Body of pancreas (tissue), 4 donors: ENCODE measurements around the gene SH2D5. TPM values are rescaled to one million over a fixed set of nuclear protein-coding genes. Genes with fewer than 3 reads are reported as not detected.

ENCODE experiments used
- ATAC-seq: fragments of 150-250 bp; one replicate; pipeline ENCODE4 v1.9.1; 2016
- DNase-seq, 4 donors: peaks; one replicate each; pipeline ENCODE4 v3.0.0-alpha.2; 2019
- H3K27ac ChIP-seq, 4 donors: fragments of 200-600 bp; sonication (generic); 1 replicate in 3 of 4; 2 replicates in 1 of 4; pipeline versions ENCODE4 v1.5.1 to v1.6.1; 2016 to 2019; ENCODE audit warnings: mild to moderate bottlenecking in 1 of 4, mixed read lengths in 1 of 4, moderate library complexity in 1 of 4
- H3K27me3 ChIP-seq, 2 donors: fragments of 200-600 bp; sonication (generic); one replicate each; pipeline ENCODE4 v1.6.0; 2016; ENCODE audit warnings: mild to moderate bottlenecking in 1 of 2
- H3K36me3 ChIP-seq, 2 donors: fragments of 200-600 bp; sonication (generic); replicated peaks in 1 of 2; 2 replicates each; pipeline ENCODE4 v1.5.1; 2016; ENCODE audit warnings: low read depth in 2 of 2; ENCODE audit not compliant: insufficient read depth in 1 of 2
- H3K4me1 ChIP-seq: fragments of 200-600 bp; sonication (generic); one replicate; pipeline ENCODE4 v1.6.0; 2016
- H3K4me3 ChIP-seq, 2 donors: fragments of 200-600 bp; sonication (generic); 1 replicate in 1 of 2; 2 replicates in 1 of 2; pipeline ENCODE4 v1.5.1; 2016 to 2019
- H3K9me3 ChIP-seq, 3 donors: fragments of 200-600 bp; sonication (generic); 1 replicate in 2 of 3; 2 replicates in 1 of 3; pipeline ENCODE4 v1.5.1; 2016
- POLR2A ChIP-seq, 3 donors: fragments of 450-650 bp; IDR thresholded peaks; one replicate each; pipeline ENCODE4 v1.6.1; 2016; ENCODE audit warnings: antibody characterized with exemption in 3 of 3, mild to moderate bottlenecking in 2 of 3
- WGBS, 2 donors: methylation state at CpG; one replicate each; pipeline ENCODE4 v1.1.5; 2017; 5-methylcytosine and 5-hydroxymethylcytosine counted together
- intact Hi-C: fragments of 100-400 bp; cut with DNase I; formaldehyde crosslinking; loops from one replicate; pipeline ENCODE4 v1.15.1; 2023
- total RNA-seq, 2 donors: library from RNA; depleted of rRNA; stranded (reverse); fragments of >200 nt; gene quantifications; one replicate each; pipeline ENCODE4 v1.1.0, GENCODE V29; 2016
- TF ChIP-seq, protein P1 (sequence below), 7 experiments: fragments of 450-650 bp in 4 of 7; fragments of 200-600 bp in 3 of 7; sonication (generic) in 3 of 7; IDR thresholded peaks; one replicate each; pipeline ENCODE4 v1.5.1; 2016 to 2019; ENCODE audit warnings: antibody characterized with exemption in 7 of 7

Gene SH2D5
- total RNA-seq, 2 donors from 2014 or later, result not detected

DNA sequence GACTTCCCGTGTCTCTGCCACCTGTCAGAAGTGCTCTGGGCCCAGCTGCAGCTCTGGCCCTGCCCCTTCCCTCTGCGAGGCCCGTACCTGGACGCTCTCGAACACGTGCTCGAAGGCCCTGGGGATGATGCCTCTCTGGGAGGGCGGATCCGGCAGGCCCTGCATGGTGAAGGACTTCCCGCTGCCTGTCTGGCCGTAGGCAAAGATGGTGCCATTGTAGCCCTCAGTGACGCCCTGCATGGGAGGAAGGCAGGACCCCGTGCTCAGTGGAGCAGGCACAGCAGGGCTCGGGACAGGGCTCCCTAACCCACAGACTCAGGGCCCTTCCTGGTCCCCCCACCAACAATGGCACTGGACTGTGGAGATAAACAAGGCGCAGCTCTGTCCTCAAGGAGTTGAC is 17.1 kb downstream of the SH2D5 start:
- 80 to 86% methylated on average over 3 to 15 of the region's 15 CpGs for WGBS, 2 donors
- no peak overlapping the region for H3K27ac ChIP-seq
- no peak overlapping the region for H3K4me3 ChIP-seq
- H3K4me1 ChIP-seq, result peaks cover 10% of the 10 kb centered on the region
- H3K27me3 ChIP-seq, result no peaks in the 10 kb centered on the region
- no peaks in the 10 kb centered on the region for H3K36me3 ChIP-seq
- DNase-seq (no peak), ATAC-seq (no peak)
- intact Hi-C loops, result no loop called here
- no peaks in the 10 kb centered on the region for H3K9me3 ChIP-seq
- TF ChIP-seq, protein P1, sequence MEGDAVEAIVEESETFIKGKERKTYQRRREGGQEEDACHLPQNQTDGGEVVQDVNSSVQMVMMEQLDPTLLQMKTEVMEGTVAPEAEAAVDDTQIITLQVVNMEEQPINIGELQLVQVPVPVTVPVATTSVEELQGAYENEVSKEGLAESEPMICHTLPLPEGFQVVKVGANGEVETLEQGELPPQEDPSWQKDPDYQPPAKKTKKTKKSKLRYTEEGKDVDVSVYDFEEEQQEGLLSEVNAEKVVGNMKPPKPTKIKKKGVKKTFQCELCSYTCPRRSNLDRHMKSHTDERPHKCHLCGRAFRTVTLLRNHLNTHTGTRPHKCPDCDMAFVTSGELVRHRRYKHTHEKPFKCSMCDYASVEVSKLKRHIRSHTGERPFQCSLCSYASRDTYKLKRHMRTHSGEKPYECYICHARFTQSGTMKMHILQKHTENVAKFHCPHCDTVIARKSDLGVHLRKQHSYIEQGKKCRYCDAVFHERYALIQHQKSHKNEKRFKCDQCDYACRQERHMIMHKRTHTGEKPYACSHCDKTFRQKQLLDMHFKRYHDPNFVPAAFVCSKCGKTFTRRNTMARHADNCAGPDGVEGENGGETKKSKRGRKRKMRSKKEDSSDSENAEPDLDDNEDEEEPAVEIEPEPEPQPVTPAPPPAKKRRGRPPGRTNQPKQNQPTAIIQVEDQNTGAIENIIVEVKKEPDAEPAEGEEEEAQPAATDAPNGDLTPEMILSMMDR (IDR thresholded peaks at IDR 0.05), result no peak
- no peak for TF ChIP-seq POLR2A (IDR thresholded peaks at IDR 0.05)

DNA sequence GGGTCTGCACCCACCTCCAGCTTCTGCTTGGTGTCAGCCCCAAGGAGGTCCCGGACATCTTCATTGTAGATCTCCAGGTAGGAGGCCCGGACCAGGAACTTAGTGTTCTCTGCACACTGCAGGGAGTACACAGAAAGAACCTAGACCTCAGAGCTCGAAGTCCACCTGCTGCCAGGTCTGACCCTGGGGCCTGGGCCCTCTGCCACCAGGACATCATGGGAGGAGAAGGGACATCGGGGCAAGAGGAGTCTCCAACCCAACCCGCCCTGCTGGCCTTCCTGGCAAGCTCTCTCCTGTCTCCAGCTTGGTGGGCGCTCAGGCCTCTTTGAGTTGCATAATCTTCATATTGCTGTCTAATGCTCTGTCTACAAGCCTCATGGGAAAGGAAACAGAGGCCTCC is 19.1 kb downstream of the SH2D5 start:
- Histone ChIP-seq H3K4me1 (peaks cover 10% of the 10 kb centered on the region), H3K27ac (no peak overlapping the region), H3K36me3 (no peaks in the 10 kb centered on the region), H3K9me3 (no peaks in the 10 kb centered on the region), H3K27me3 (no peaks in the 10 kb centered on the region), H3K4me3 (no peak overlapping the region)
- no peak for DNase-seq
- 83 to 87% methylated on average over 5 to 6 of the region's 6 CpGs for WGBS, 2 donors
- no peak for TF ChIP-seq POLR2A (IDR thresholded peaks at IDR 0.05)
- TF ChIP-seq, protein P1 (IDR thresholded peaks at IDR 0.05), result no peak
- no peak for ATAC-seq
- intact Hi-C loops, result no loop called here

DNA sequence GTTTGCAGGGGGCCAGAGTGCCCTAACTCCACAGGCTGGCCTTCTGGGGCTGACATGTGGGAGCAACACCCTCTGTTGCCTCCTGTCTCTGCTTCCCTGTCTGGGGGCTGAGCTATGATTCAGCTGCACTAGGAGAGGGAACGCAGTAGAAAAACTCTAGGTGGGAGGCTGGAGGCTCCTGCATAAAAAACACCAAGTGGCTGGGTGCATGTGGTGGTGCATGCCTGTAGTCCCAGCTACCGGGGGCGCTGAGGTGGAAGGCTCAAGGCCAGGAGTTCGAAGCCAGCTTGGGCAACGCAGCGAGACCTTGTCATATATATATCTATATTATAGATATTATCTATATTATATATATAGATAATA is 20.3 kb downstream of the SH2D5 start:
- TF ChIP-seq POLR2A (IDR thresholded peaks at IDR 0.05), result no peak
- TF ChIP-seq, protein P1 (IDR thresholded peaks at IDR 0.05), result no peak
- ATAC-seq, result no peak

DNA sequence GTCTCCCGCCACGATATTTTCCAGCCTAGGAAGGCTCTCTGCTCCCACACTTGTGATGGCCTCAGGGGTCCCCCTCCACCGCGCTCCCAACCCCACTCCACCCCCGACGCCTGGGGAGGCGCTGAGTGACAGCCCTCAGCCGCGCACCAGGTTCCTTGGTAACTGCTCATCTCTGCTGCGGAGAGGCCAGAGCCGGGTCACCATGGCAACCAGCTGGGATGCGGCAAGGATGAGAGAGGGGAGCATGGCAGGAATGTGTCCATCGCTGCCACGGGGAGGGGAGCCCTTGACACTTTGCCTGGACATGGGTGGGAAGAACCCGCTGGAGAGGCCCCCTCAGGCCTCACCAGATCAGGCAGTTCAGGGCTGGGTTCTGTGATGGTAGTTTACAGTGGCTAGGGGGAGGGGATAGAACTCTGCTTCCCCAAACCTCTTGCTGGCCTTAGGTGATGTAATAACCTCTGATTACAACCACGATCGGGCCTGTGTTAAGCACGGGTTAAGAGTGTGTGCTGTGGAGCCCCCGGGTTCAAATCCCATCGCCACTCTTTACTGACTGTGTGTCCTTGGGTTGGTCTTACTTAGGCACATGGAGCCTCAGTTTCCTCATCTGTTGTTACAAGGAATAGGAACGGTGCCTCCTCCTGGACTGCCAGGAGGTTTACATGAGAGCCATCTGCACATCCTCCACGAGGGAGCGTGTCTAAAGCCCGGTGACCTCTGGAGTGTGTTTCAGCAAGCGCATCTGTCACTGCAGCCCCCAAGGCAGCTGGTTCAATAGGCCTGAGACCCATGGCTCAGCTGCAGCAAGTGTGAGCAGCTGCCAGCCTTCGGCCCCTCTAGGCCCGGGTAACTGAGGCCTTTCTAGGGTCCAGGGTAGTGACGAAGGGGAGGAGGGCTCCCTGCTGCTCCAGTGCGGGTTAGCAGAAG is 21.0 kb downstream of the SH2D5 start:
- no peak for ATAC-seq
- DNase-seq, result no peak
- Histone ChIP-seq H3K36me3 (no peaks in the 10 kb centered on the region), H3K4me3 (no peak overlapping the region), H3K27ac (no peak overlapping the region), H3K27me3 (no peaks in the 10 kb centered on the region), H3K4me1 (no peaks in the 10 kb centered on the region), H3K9me3 (no peaks in the 10 kb centered on the region)
- 81 to 83% methylated on average over 21 to 28 of the region's 29 CpGs for WGBS, 2 donors
- intact Hi-C loops, result no loop called here
- TF ChIP-seq POLR2A (IDR thresholded peaks at IDR 0.05), result no peak
- TF ChIP-seq, protein P1 (IDR thresholded peaks at IDR 0.05), result no peak

More for the DNA sequence above, 20.3 kb downstream of the SH2D5 start:
- peaks cover 2% of the 10 kb centered on the region for H3K4me1 ChIP-seq
- no peaks in the 10 kb centered on the region for H3K9me3 ChIP-seq
- intact Hi-C loops, result no loop called here
- no peaks in the 10 kb centered on the region for H3K36me3 ChIP-seq
- 79 to 91% methylated on average over 6 of the region's 6 CpGs for WGBS, 2 donors
- no peak overlapping the region for H3K27ac ChIP-seq
- no peaks in the 10 kb centered on the region for H3K27me3 ChIP-seq
- H3K4me3 ChIP-seq, result no peak overlapping the region
- no peak for DNase-seq
